OCI-M1 (cell line): ENCODE results near the gene MID1.

Source experiments
- DNase-seq: peaks from one replicate; lab custom pipeline; 2025; lab: John Stamatoyannopoulos, UW

MID1 gene

GRCh38 chrX:10531927-10532326 is 88.5 kb downstream of the MID1 start:
- DNase-seq: no peak

- DNase-seq: no peak
Measured at GRCh38 chrX:10529344-10529743, 91.0 kb downstream of the MID1 start.

DNA sequence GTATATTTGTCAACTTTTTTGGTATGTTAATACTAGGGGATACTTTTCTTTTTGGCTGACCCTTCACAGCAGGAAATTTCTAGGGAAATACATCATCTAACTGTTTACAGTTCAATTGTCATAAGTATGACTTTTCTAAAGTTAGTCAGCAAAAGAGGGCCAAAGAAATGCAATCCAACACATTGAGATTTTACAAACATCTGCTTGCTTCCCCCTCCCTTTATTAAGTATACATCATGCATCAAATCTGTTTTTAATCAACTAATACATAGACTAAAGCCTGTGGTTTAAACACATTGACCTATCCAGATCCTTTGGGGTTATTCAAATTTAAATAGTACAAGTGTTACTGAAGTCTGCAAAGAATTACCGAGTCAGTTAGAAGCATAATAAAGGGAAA is 93.9 kb downstream of the MID1 start:
- DNase-seq: no peak

DNA sequence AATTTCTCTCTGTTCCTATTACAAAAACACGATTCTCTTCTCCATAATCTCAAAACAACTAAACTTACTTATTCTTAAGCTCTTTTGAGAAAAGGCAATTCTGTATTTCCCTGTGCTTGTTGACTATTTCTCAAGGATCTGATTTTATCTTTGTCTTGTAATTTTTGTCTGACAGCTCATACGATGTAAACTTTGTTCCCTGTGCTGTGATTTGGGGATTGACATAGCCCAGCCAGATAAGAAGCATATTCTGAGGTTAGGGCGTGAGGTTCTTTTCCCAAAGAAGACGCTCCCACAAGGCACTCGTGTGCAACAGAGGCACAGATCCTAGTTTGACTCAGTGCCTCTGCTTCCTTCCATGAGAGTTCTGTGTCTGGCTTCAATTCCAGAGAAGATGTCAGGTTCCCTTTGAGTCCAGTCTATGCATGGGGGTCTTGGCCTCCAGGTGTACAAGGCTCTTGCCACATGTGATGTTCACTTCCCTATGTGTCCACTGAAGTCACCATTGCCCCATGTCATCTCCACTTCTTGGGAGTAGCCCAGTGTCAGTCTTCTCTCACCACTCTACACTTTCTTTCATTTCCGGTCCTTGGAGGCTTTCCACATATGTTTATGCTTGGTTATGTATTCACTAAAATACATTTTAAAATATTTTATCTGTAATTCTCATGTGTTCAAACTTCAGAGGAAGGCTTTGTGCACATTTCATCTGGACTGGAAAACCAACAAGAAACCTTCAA is 94.8 kb downstream of the MID1 start:
- DNase-seq: no peak

- DNase-seq: no peak
Measured at GRCh38 chrX:10524578-10524977, 95.8 kb downstream of the MID1 start.

DNA sequence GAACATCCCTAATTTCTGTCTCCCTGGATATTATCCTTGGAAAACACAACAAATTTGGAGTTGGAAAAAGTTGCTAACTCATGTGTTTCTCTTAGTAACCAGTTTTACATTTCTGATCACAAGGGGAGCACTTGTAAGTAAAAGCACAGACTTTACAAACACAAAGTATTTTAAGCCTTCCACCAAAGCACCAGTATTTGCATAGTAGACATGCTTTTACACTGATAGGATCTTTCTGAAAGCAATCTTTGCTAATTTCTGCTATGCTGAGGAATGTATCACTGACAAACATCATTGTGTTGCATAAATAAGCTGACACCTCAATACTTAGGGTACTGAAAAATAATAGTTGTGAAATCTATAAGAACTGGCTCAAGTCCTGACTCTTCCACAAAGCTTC is 100.6 kb downstream of the MID1 start:
- no peak for DNase-seq

DNA sequence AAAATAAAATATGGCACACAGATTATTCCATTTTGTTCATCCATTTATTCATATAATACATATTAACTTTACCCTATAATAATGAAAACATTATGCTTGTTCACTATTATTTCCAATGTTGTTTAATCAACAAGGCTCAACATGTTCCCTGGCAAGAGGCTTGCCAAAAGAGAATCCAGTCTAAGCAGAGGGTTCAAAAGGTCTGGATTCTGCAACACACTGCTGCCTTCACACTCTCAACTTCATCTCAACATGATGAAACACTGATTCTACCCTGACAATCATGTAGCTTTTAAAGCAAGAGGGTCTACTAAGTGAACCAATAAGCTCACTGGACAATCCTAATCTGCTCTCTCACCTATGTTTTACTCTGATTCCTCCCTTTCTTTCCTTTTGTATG is 101.1 kb downstream of the MID1 start:
- no peak for DNase-seq

DNA sequence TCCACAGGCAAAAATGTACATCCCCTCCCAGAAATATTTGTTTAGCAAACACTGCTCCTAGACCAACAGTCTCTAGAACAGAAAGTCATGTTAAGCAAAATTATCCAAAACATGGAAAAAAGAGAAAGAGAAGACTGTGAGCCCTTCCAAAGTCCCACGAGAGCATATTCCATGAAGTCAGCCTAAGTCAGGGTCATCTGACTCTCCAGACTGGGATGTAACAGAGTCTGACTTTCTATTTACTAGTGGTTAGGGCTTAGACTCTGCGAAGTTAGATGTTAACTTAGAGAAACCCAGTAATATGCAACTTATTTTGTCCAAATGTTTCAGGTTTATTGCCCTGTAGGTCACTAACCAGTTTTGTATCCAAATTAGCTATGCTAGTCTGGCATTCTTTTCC is 102.3 kb downstream of the MID1 start:
- DNase-seq: no peak

DNA sequence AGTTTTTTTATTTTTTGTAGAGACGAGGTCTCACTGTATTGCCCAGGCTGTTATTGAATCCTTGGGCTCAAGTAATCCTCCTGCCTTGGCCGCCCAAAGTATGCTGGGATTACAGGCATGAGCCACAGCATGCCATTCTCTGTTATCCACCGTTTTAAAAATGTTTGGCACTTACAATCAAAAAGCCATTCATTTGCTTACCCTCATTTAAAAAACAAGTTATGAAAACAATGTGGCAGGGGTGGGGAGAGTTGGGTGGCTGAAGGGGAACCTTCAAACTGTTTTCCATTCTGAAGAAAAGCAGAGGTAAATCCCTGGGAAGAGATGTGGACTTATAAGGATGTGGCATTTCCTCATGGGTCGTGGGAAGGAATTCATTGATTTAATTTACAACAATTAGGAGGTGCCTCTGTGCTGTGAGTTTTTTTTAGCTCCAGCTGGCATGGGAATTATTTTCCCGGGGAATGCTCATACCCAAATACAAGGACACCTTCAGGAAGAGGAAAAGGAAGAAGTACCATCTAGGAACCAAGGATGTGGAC is 103.5 kb downstream of the MID1 start:
- no peak for DNase-seq

DNA sequence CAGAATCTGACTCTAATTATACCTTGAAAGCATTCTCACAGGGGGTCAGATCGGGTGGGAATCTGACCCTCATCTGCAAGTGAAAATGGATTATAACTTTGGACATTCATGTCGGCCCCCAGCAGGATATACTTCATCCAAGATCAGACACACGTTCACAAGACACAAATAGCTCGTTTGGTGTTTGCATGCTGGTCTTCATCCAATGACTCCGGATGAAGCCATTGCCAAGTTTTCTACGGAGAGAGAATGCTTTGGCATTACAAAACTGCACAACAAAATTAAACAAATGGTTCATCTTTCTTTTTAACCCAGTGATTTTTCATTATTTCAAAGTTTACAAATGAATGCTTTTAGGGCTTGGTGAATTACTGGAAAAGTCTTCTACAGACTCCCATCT is 105.5 kb downstream of the MID1 start:
- DNase-seq: no peak

DNA sequence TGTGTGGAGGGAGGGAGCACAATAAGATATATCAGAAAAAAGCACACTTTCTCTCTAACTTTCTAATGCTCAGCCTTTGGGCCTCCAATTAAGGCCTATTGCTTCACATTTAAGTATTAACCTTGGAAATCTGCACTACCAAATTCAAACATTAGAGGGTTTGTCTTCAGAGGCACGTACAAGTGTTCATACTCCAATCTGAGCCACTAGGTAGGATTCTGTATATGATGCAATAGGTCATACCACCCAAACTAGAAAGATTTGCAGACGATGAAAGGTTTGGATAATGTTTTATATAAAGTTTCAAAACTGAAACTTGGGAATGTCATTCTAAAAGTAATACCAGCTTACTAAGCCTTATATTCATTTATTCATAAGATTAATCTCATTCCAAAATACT is 106.4 kb downstream of the MID1 start:
- peak; percentile 0 for DNase-seq

DNA sequence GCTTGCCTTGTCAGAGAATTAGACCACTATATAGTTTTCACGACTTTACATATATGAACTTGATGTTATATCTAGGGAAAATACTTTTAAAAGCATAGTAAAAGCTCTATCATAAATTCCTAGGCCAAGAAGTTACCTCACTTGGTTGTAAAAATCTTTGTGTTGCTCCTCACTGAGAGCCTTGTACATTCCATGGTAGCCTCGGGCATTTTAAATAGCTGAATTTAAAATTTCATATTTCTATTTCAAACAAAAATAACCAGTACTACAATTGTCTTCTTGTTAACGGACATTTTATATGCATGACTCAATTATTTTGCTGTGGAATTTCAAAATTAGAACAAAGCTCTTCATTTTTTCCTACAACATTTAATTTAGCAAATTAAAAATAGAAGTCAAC is 107.6 kb downstream of the MID1 start:
- DNase-seq: no peak

DNA sequence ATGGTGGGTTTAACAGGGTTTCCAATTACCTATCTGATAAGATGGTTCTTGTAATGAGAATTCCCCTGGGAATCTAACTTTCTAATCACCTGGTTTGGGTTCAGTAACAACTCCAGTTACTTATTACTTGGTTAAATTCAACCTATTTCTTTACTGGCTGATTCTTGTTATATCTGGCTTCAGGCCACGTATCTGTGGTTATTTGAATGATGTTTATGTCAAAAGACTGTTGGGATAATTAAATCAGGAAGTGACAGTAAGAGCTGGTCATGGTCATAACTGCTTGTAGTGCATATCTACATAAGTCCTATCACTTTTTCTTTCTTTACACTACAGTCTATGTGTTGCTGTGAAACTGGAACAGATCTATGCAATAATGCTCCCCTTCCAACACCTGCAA is 108.1 kb downstream of the MID1 start:
- DNase-seq: peak; percentile 23

- DNase-seq: no peak
Measured at GRCh38 chrX:10509397-10509796, 111.0 kb downstream of the MID1 start.

GRCh38 chrX:10508891-10509290 is 111.5 kb downstream of the MID1 start:
- DNase-seq: no peak

GRCh38 chrX:10507876-10508275 is 112.5 kb downstream of the MID1 start:
- no peak for DNase-seq

GRCh38 chrX:10507181-10507580 is 113.2 kb downstream of the MID1 start:
- no peak for DNase-seq

DNA sequence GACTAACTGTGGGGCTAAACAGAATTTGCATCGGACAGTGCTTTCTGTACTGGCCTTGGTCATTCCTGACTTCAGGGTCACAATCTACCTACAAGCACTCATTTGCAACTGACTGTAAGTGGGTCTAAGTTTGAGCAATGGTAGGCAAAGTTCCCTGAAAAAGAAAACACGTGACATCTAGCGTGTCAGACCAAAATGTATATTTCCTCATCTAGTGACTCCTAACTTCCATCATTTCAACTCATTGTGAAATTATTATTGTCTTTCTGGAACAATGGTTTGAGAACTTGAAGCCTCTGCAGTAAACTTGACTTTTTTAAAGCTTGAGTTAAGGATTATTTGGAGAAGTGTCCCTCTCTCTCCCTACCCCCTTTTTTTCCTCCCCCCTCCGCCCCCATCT is 113.6 kb downstream of the MID1 start:
- no peak for DNase-seq

- no peak for DNase-seq
Measured at GRCh38 chrX:10505726-10506125, 114.7 kb downstream of the MID1 start.

GRCh38 chrX:10502961-10503360 is 117.4 kb downstream of the MID1 start:
- no peak for DNase-seq

DNA sequence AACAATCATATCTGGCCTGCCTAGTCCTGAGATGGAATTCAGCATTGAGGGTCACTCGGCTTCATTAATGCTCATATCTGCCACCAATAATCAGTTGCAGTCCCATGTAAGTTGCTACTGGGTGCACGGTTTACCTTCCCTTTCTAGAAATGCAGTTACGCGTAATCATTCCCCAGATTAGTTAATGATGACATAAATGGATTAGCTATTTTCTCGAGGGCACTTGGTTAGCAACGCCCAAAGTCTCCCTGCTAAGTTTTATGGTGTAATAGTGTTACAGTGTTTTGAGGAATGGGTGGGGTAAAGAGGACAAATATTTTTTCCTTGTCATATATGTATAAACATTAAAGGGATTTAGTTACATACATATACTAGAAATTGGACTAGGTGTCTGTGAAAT is 118.8 kb downstream of the MID1 start:
- DNase-seq: no peak

GRCh38 chrX:10496345-10496965 is 123.9 kb downstream of the MID1 start:
- peak; percentile 11 for DNase-seq

DNA sequence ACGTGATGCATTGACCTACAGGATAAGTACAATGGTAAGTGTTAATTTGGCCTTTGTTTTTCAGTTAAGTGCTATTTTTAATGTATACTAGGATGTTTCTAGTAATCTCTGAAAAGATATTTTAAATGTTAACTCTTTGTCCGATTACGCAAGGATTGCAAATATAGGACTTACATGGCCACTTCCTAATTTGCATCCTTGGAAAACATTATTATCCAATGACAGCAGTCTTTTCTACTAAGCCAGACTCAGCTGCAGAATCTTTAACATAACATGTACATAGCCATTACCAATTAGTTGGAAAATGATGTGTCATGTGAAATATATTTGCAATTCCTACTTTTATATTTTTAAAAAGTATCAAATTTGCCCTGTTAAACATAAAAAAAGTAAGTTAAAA is 124.7 kb downstream of the MID1 start:
- DNase-seq: no peak

DNA sequence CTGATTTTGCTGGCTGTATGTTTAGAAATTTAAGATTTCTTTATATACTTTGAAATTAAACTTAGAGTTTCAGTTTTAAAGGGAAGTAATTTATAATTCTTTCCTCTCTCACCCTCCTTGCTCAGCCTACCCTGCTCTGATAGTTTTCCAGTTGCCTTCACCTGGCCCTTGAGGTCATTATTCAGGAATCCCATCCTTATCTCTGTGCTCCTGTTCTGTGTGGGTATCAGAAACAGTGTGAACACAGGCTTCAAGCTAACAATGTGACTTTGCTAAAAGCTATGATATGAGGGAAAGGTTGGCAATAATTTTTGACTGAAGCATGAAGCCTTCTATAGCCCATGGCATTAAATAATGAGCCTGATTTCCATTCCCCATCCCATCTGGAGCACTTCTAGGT is 128.1 kb downstream of the MID1 start:
- DNase-seq: no peak
